Loucy (cell line): Measurements from ENCODE around the gene VCAN.

ENCODE experiments used
- H2AFZ ChIP-seq: fragments of 200-600 bp; sonication (generic); 2 replicates; pipeline ENCODE4 v1.6.0; 2016; ENCODE audit warnings: antibody characterized with exemption, mild to moderate bottlenecking, low read length, moderate library complexity
- H3F3A ChIP-seq: fragments of 200-600 bp; 2 replicates; pipeline ENCODE4 v1.6.0; 2016; ENCODE audit warnings: antibody characterized with exemption, low read depth, mild to moderate bottlenecking
- H3K27me3 ChIP-seq: fragments of 200-600 bp; sonication (generic); 2 replicates; pipeline ENCODE4 v1.6.1; 2014; ENCODE audit warnings: low read length, mild to moderate bottlenecking; ENCODE audit not compliant: insufficient read depth, poor library complexity, severe bottlenecking
- H3K36me3 ChIP-seq: fragments of 200-600 bp; sonication (generic); 2 replicates; pipeline ENCODE4 v1.6.1; 2016; ENCODE audit warnings: low read length; ENCODE audit not compliant: insufficient read depth
- H3K4me1 ChIP-seq: fragments of 200-600 bp; sonication (generic); 2 replicates; pipeline ENCODE4 v1.5.1; 2014; ENCODE audit warnings: low read length, mild to moderate bottlenecking; ENCODE audit not compliant: insufficient read depth, poor library complexity, severe bottlenecking
- H3K4me2 ChIP-seq: fragments of 200-600 bp; sonication (generic); 2 replicates; pipeline ENCODE4 v1.6.0; 2014; ENCODE audit warnings: antibody characterized with exemption, low read length, low read depth, mild to moderate bottlenecking; ENCODE audit not compliant: poor library complexity, severe bottlenecking
- H3K4me3 ChIP-seq: fragments of 200-600 bp; sonication (generic); 2 replicates; pipeline ENCODE4 v1.5.1; 2014; ENCODE audit warnings: low read length, mild to moderate bottlenecking, mixed read lengths; ENCODE audit not compliant: poor library complexity, severe bottlenecking
- H3K79me2 ChIP-seq: fragments of 200-600 bp; sonication (generic); 2 replicates; pipeline ENCODE4 v1.6.1; 2014; ENCODE audit warnings: low read length; ENCODE audit not compliant: insufficient read depth
- H3K9ac ChIP-seq: fragments of 200-600 bp; sonication (generic); 2 replicates; pipeline ENCODE4 v1.6.0; 2014; ENCODE audit warnings: mild to moderate bottlenecking, low read depth, low read length, moderate library complexity; ENCODE audit not compliant: poor library complexity, severe bottlenecking
- H3K9me2 ChIP-seq: fragments of 200-600 bp; sonication (generic); replicated peaks from 2 replicates; pipeline ENCODE4 v1.6.1; 2016; ENCODE audit warnings: low read depth, low read length, mixed read lengths
- H3K9me3 ChIP-seq: fragments of 200-600 bp; sonication (generic); 2 replicates; pipeline ENCODE4 v1.6.1; 2014; ENCODE audit warnings: mild to moderate bottlenecking, antibody characterized with exemption, low read length, low read depth; ENCODE audit not compliant: insufficient read depth
- H4K20me1 ChIP-seq: fragments of 200-600 bp; sonication (generic); 2 replicates; pipeline ENCODE4 v1.6.0; 2014; ENCODE audit warnings: antibody characterized with exemption, low read length, mild to moderate bottlenecking; ENCODE audit not compliant: insufficient read depth, poor library complexity, severe bottlenecking
- CTCF ChIP-seq: fragments of 200-600 bp; sonication (generic); conservative IDR thresholded peaks from 2 replicates; pipeline ENCODE4 v1.5.1; 2014; ENCODE audit warnings: mild to moderate bottlenecking, antibody characterized with exemption, low read length
- EZH2phosphoT487 ChIP-seq: fragments of 200-600 bp; IDR thresholded peaks from 2 replicates; pipeline ENCODE4 v1.6.1; 2018; ENCODE audit warnings: antibody characterized with exemption, mild to moderate bottlenecking, moderate library complexity, borderline replicate concordance

Gene VCAN

GRCh38 chr5:83482961-83483360, 11.4 kb downstream of the VCAN start:
- H3K36me3 ChIP-seq: no peaks in the 10 kb centered on the region
- H2AFZ ChIP-seq: no peak overlapping the region
- no peak for TF ChIP-seq EZH2phosphoT487
- TF ChIP-seq CTCF: no peak
- H3K79me2 ChIP-seq: no peaks in the 10 kb centered on the region
- no peaks in the 10 kb centered on the region for H3K9me2 ChIP-seq
- H3K4me2 ChIP-seq: no peak overlapping the region
- no peaks in the 10 kb centered on the region for H3K9me3 ChIP-seq
- no peaks in the 10 kb centered on the region for H3K27me3 ChIP-seq
- no peaks in the 10 kb centered on the region for H3F3A ChIP-seq
- H3K4me1 ChIP-seq: no peaks in the 10 kb centered on the region
- no peaks in the 10 kb centered on the region for H4K20me1 ChIP-seq
- no peak overlapping the region for H3K4me3 ChIP-seq
- H3K9ac ChIP-seq: no peak overlapping the region

DNA sequence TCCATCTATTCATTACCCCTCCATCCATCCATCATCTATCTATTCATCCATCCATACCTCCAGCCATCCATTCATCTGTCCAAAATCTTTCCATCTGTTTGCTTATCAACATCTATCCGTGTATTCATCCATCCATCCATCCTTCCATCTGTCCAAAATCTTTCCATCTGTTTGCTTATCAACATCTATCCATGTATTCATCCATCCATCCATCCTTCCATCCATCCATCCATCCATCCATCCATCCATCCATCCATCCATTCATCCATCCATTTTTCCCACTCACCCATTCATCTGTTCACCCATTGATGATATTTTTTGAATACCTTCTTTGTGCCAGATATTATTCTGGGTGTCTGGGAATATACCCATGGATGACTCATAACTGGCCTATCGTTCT, 12.8 kb downstream of the VCAN start:
- Histone ChIP-seq H3K79me2 (no peaks in the 10 kb centered on the region), H3K27me3 (no peaks in the 10 kb centered on the region), H3K36me3 (no peaks in the 10 kb centered on the region)

GRCh38 chr5:83485842-83486241, 14.3 kb downstream of the VCAN start:
- H3K4me2 ChIP-seq: no peak overlapping the region
- H3K79me2 ChIP-seq: no peaks in the 10 kb centered on the region
- no peaks in the 10 kb centered on the region for H3K4me1 ChIP-seq
- no peak overlapping the region for H3K4me3 ChIP-seq
- no peaks in the 10 kb centered on the region for H3F3A ChIP-seq
- TF ChIP-seq CTCF: no peak
- no peak for TF ChIP-seq EZH2phosphoT487
- H3K27me3 ChIP-seq: no peaks in the 10 kb centered on the region
- no peaks in the 10 kb centered on the region for H3K9me3 ChIP-seq
- no peak overlapping the region for H2AFZ ChIP-seq
- no peak overlapping the region for H3K9ac ChIP-seq
- no peaks in the 10 kb centered on the region for H3K9me2 ChIP-seq
- H4K20me1 ChIP-seq: no peaks in the 10 kb centered on the region
- no peaks in the 10 kb centered on the region for H3K36me3 ChIP-seq

More for the DNA sequence above, 12.8 kb downstream of the VCAN start:
- Histone ChIP-seq H3K9me3 (no peaks in the 10 kb centered on the region), H3K4me1 (no peaks in the 10 kb centered on the region), H3K4me2 (no peak overlapping the region), H3K4me3 (no peak overlapping the region), H4K20me1 (no peaks in the 10 kb centered on the region), H3F3A (no peaks in the 10 kb centered on the region), H3K9ac (no peak overlapping the region), H3K9me2 (no peaks in the 10 kb centered on the region), H2AFZ (no peak overlapping the region)
- TF ChIP-seq EZH2phosphoT487: no peak
- no peak for TF ChIP-seq CTCF
